Measurements from ENCODE around the gene MEIOSIN. TPM values are rescaled to one million over a fixed set of nuclear protein-coding genes. Genes with fewer than 3 reads are reported as not detected.

Gene MEIOSIN
- total and polyA plus RNA-seq, 2 donors (not counting 1 experiment from before 2014, with no cell fraction given), result not detected

DNA sequence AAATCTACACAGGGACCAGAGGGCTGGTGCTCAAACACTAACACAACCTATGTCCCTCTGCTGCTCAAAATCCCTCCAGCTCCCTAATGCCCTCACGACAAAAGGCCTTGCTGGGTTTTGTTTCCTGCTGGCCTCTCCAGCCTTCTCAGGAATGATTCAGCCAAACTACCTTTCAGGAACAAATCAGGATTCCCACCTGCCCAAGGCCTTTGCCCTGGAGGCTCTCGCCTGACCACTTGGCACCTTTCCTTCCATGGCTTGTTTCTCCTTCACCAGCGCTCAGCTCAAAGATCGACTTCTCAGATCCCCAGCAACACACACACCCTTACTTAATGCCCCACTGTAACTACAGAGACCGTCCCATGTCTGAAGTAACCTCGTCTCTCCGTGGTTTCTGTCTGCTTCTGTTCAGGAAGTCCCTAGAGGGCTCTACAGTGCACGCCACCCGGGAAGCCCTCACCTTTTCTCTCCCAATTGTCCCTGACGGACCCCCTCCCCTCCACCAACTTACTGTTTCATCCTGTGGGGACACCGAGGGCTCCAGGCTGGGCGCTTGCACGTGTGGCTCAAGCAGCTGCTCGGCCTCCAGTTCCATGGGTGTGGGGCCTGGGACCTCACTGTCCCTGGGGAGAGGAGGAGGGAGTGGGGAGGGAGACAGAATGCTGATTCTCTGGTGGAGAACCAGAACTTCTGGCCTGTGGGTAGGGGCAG lies 39.0 kb downstream of the MEIOSIN start:
- Histone ChIP-seq H3K27me3 (replicated peaks in 1 of 4; ENCODE audit: control extremely low read depth in 1 of 4, control insufficient read depth in 3 of 4, insufficient read depth in 4 of 4, low read length in 3 of 4) (peaks cover 0 to 9% (median 4%) of the 10 kb centered on the region in 4 experiments), H3K27ac (ENCODE audit: low read length in 2 of 2) (no peak overlapping the region), H3K79me2 (ENCODE audit: control insufficient read depth, insufficient read depth, low read length) (no peaks in the 10 kb centered on the region), H3K4me3 (ENCODE audit: control extremely low read depth in 1 of 5, extremely low read depth in 1 of 5, insufficient read depth in 1 of 5, low read depth in 2 of 5, low read length in 4 of 5) (no peak overlapping the region), H3K9me3 (ENCODE audit: control extremely low read depth in 1 of 3, control insufficient read depth in 2 of 3, insufficient read depth in 1 of 3, low read length in 2 of 3) (no peaks in the 10 kb centered on the region), H2AFZ (ENCODE audit: insufficient read depth, low read depth, low read length, poor library complexity, severe bottlenecking) (no peak overlapping the region), H3K9ac (ENCODE audit: low read length) (no peak overlapping the region), H4K20me1 (ENCODE audit: control insufficient read depth, insufficient read depth, low read length, poor library complexity, severe bottlenecking) (peaks cover 3% of the 10 kb centered on the region), H3K36me3 (replicated peaks in 1 of 2; ENCODE audit: control extremely low read depth in 1 of 2, control insufficient read depth in 1 of 2, extremely low read depth in 1 of 2, insufficient read depth in 2 of 2, low read length in 1 of 2) (peaks cover 0 to 5% of the 10 kb centered on the region in 2 experiments), H3K4me2 (replicated peaks; ENCODE audit: low read depth, low read length, poor library complexity, severe bottlenecking) (no peak overlapping the region), H3K4me1 (ENCODE audit: control insufficient read depth in 2 of 2, insufficient read depth in 2 of 2, low read length in 2 of 2) (peaks cover 12 to 32% of the 10 kb centered on the region in 2 donors)
- ATAC-seq (ENCODE audit: low read depth) (no peak), DNase-seq (no peak)
- intact Hi-C loops (cut with micrococcal nuclease), result no loop called here
- Mint-ChIP-seq H3K9me3 (ENCODE audit: insufficient read depth) (no peaks in the 10 kb centered on the region), H3K4me3 (peak overlapping the region; percentile 14), H3K27me3 (no peaks in the 10 kb centered on the region), H3K4me1 (peaks cover 29% of the 10 kb centered on the region), H3K27ac (peak overlapping the region; percentile 28)
- ChIA-PET POLR2A (no interaction called here), CTCF (interaction anchor here (0.6 to 8.3 kb wide), 3 partner anchors 21 to 110 kb away, joined by 3 to 302 read pairs (median 3); partner anchors contain the start of gene DMWD)
- TF ChIP-seq, protein P1, sequence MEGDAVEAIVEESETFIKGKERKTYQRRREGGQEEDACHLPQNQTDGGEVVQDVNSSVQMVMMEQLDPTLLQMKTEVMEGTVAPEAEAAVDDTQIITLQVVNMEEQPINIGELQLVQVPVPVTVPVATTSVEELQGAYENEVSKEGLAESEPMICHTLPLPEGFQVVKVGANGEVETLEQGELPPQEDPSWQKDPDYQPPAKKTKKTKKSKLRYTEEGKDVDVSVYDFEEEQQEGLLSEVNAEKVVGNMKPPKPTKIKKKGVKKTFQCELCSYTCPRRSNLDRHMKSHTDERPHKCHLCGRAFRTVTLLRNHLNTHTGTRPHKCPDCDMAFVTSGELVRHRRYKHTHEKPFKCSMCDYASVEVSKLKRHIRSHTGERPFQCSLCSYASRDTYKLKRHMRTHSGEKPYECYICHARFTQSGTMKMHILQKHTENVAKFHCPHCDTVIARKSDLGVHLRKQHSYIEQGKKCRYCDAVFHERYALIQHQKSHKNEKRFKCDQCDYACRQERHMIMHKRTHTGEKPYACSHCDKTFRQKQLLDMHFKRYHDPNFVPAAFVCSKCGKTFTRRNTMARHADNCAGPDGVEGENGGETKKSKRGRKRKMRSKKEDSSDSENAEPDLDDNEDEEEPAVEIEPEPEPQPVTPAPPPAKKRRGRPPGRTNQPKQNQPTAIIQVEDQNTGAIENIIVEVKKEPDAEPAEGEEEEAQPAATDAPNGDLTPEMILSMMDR (IDR thresholded peaks at IDR 0.05), result no peak
- TF ChIP-seq EZH2 (IDR thresholded peaks at IDR 0.05; ENCODE audit: borderline replicate concordance, insufficient read depth, low read depth, low read length, poor library complexity, severe bottlenecking), result no peak
- 58% methylated on average over 12 of the region's 14 CpGs for WGBS (ENCODE audit: insufficient coverage)

DNA sequence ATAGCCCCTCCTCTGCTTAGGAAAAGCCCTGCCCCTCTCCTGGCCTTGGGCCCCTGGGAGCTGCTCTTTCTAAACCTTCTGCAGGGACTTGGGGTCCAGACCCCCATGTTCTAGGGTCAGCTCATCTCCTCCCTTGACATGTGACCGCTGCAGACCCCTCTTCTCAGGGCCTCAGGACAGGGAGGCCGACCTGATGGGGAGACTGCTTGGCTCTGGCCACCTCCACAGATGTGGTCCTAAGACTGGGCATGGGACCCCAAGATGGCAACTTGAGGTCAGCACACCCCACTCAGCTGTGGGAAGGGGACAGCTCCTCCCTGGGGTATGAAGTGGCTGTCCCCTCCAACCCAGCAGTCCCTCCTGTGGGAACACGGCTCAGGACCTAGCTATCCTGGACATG lies 39.7 kb downstream of the MEIOSIN start:
- H3K9me3 Mint-ChIP-seq (ENCODE audit: insufficient read depth), result no peaks in the 10 kb centered on the region
- POLR2A ChIA-PET, result interaction anchor here (0.6 kb wide), 1 partner anchor 35 kb away, joined by 5 read pairs; no protein-coding TSS in a partner anchor

More for the DNA sequence above, 39.7 kb downstream of the MEIOSIN start:
- Histone ChIP-seq H3K4me1 (ENCODE audit: control insufficient read depth in 2 of 2, insufficient read depth in 2 of 2, low read length in 2 of 2) (peaks cover 7 to 28% of the 10 kb centered on the region in 2 donors), H3K27ac (ENCODE audit: low read length in 2 of 2) (no peak overlapping the region), H4K20me1 (ENCODE audit: control insufficient read depth, insufficient read depth, low read length, poor library complexity, severe bottlenecking) (peaks cover 9% of the 10 kb centered on the region), H3K36me3 (replicated peaks in 1 of 2; ENCODE audit: control extremely low read depth in 1 of 2, control insufficient read depth in 1 of 2, extremely low read depth in 1 of 2, insufficient read depth in 2 of 2, low read length in 1 of 2) (peaks cover 0 to 11% of the 10 kb centered on the region in 2 experiments), H3K9me3 (ENCODE audit: control extremely low read depth in 1 of 3, control insufficient read depth in 2 of 3, insufficient read depth in 1 of 3, low read length in 2 of 3) (no peaks in the 10 kb centered on the region), H3K79me2 (ENCODE audit: control insufficient read depth, insufficient read depth, low read length) (no peaks in the 10 kb centered on the region), H3K9ac (ENCODE audit: low read length) (no peak overlapping the region), H3K27me3 (replicated peaks in 1 of 4; ENCODE audit: control extremely low read depth in 1 of 4, control insufficient read depth in 3 of 4, insufficient read depth in 4 of 4, low read length in 3 of 4) (peaks cover 0 to 3% (median 1%) of the 10 kb centered on the region in 4 experiments), H3K4me2 (replicated peaks; ENCODE audit: low read depth, low read length, poor library complexity, severe bottlenecking) (no peak overlapping the region), H3K4me3 (ENCODE audit: control extremely low read depth in 1 of 5, extremely low read depth in 1 of 5, insufficient read depth in 1 of 5, low read depth in 2 of 5, low read length in 4 of 5) (no peak overlapping the region), H2AFZ (ENCODE audit: insufficient read depth, low read depth, low read length, poor library complexity, severe bottlenecking) (no peak overlapping the region)
- intact Hi-C loops (cut with micrococcal nuclease), result no loop called here
- ATAC-seq (ENCODE audit: low read depth) (no peak), DNase-seq (no peak)
- H3K4me1 Mint-ChIP-seq, result peaks cover 29% of the 10 kb centered on the region
- no peaks in the 10 kb centered on the region for H3K27me3 Mint-ChIP-seq
- H3K4me3 Mint-ChIP-seq, result no peak overlapping the region
- 100% methylated on average over 2 of the region's 3 CpGs for WGBS (ENCODE audit: insufficient coverage)
- H3K27ac Mint-ChIP-seq, result no peak overlapping the region
- CTCF ChIA-PET, result interaction anchor here (1.0 to 8.3 kb wide), 2 partner anchors 27 to 110 kb away, joined by 3 to 302 read pairs; no protein-coding TSS in a partner anchor
- TF ChIP-seq, protein P1 (IDR thresholded peaks at IDR 0.05), result no peak
- TF ChIP-seq EZH2 (IDR thresholded peaks at IDR 0.05; ENCODE audit: borderline replicate concordance, insufficient read depth, low read depth, low read length, poor library complexity, severe bottlenecking), result no peak

Data from B cell (primary cell).